ENCODE measurements around the gene LGALS4.
"Not testable (repeated sequence)": the region's sequence is repeated elsewhere in the genome, so short reads cannot be mapped to it uniquely, and the experiment has no call there.

The LGALS4 gene

GRCh38 chr19:38842439-38843174, 29.9 kb upstream of the LGALS4 start:
- DNase-seq (ENCODE audit: low read depth), result no peak

- no peak for DNase-seq (ENCODE audit: low read depth)
Measured at GRCh38 chr19:38841787-38842438, 29.2 kb upstream of the LGALS4 start.

GRCh38 chr19:38841180-38841766, 28.5 kb upstream of the LGALS4 start:
- DNase-seq (ENCODE audit: low read depth), result no peak

- DNase-seq (ENCODE audit: low read depth), result no peak
Measured at GRCh38 chr19:38840583-38840968, 27.8 kb upstream of the LGALS4 start.

GRCh38 chr19:38839816-38840582, 27.3 kb upstream of the LGALS4 start:
- DNase-seq (ENCODE audit: low read depth), result peak; percentile 54

- no peak for DNase-seq (ENCODE audit: low read depth)
Measured at GRCh38 chr19:38838986-38839761, 26.4 kb upstream of the LGALS4 start.

GRCh38 chr19:38838208-38838985, 25.7 kb upstream of the LGALS4 start:
- no peak for DNase-seq (ENCODE audit: low read depth)

- DNase-seq (ENCODE audit: low read depth), result peak; percentile 93
Measured at GRCh38 chr19:38837656-38838121, 24.9 kb upstream of the LGALS4 start.

GRCh38 chr19:38836983-38837626, 24.4 kb upstream of the LGALS4 start:
- DNase-seq (ENCODE audit: low read depth), result no peak

GRCh38 chr19:38836159-38836982, 23.6 kb upstream of the LGALS4 start:
- DNase-seq (ENCODE audit: low read depth), result no peak

GRCh38 chr19:38834590-38834989, 21.8 kb upstream of the LGALS4 start:
- no peak for DNase-seq (ENCODE audit: low read depth)

- DNase-seq (ENCODE audit: low read depth), result no peak
Measured at GRCh38 chr19:38834104-38834490, 21.4 kb upstream of the LGALS4 start.

- no peak for DNase-seq (ENCODE audit: low read depth)
Measured at GRCh38 chr19:38833092-38833425, 20.3 kb upstream of the LGALS4 start.

GRCh38 chr19:38831142-38831605, 18.4 kb upstream of the LGALS4 start:
- peak; percentile 99 for DNase-seq (ENCODE audit: low read depth)

- DNase-seq (ENCODE audit: low read depth), result peak; percentile 70
Measured at GRCh38 chr19:38830039-38830733, 17.4 kb upstream of the LGALS4 start.

GRCh38 chr19:38829203-38829602, 16.5 kb upstream of the LGALS4 start:
- peak; percentile 65 for DNase-seq (ENCODE audit: low read depth)

GRCh38 chr19:38826856-38827551, 14.3 kb upstream of the LGALS4 start:
- no peak for DNase-seq (ENCODE audit: low read depth)

GRCh38 chr19:38825936-38826335, 13.2 kb upstream of the LGALS4 start:
- not testable (repeated sequence) for DNase-seq (ENCODE audit: low read depth)

Data from EH (cell line).